GM12878 (cell line): ENCODE results near the gene RPL29. TPM values are rescaled to one million over a fixed set of nuclear protein-coding genes. Genes with fewer than 3 reads are reported as not detected.

Experiments used
- ATAC-seq: fragments of 200-7000 bp; cut with Tn5 transposase; 3 replicates; pipeline ENCODE4 v1.9.1; 2020; ENCODE audit warnings: mild to moderate bottlenecking, moderate library complexity
- BruUV-seq: library from RNA; stranded (reverse); fragments of 400-500 nt; replicated peaks from 2 replicates; lab custom pipeline; 2021; lab: Mats Ljungman, UMichigan
- CTCF ChIA-PET: fragments of 300-600 bp; sonication (Branson Sonifier 250); formaldehyde crosslinking; extraction: SDS; loops from one replicate; lab custom pipeline; 2021; ENCODE audit warnings: inconsistent platforms; lab: Yijun Ruan, JAX
- POLR2A ChIA-PET: fragments of 350-600 bp; formaldehyde crosslinking; extraction: SDS; loops from one replicate; lab custom pipeline; 2021; ENCODE audit warnings: inconsistent platforms; lab: Charles Lee
- RAD21 ChIA-PET: fragments of 300-600 bp; sonication (Branson Sonifier 250); formaldehyde crosslinking; loops from one replicate; lab custom pipeline; 2023; ENCODE audit warnings: antibody characterized with exemption; ENCODE audit not compliant: unreplicated experiment; lab: Charles Lee
- SMC1A ChIA-PET: fragments of 300-600 bp; sonication (Branson Sonifier 250); formaldehyde crosslinking; loops from one replicate; lab custom pipeline; 2023; ENCODE audit not compliant: unreplicated experiment, uncharacterized antibody; lab: Charles Lee
- DNase-seq: peaks from one replicate; pipeline ENCODE4 v3.0.0-alpha.2; 2011; ENCODE audit warnings: low read depth, low spot score
- FAIRE-seq: peaks from 3 replicates; lab custom pipeline; 2011; peaks lifted over from hg19 to GRCh38; lab: Jason Lieb, UNC
- H2AFZ ChIP-seq: 2 replicates; pipeline ENCODE4 v1.6.0; 2011; ENCODE audit warnings: low read depth, low read length, control low read depth; ENCODE audit not compliant: control insufficient read depth
- H3K27ac ChIP-seq: 2 replicates; pipeline ENCODE4 v1.5.1; 2011; ENCODE audit warnings: control low read depth; ENCODE audit not compliant: control insufficient read depth, insufficient read depth
- H3K27me3 ChIP-seq, 2 experiments: replicated peaks in 1 of 2; 2 replicates each; pipeline versions ENCODE4 v1.6.0 to v1.6.1; 2011; ENCODE audit warnings: low read length in 1 of 2; ENCODE audit not compliant: control insufficient read depth in 2 of 2, insufficient read depth in 2 of 2
- H3K36me3 ChIP-seq, 2 experiments: 2 replicates each; pipeline ENCODE4 v1.5.1; 2011; ENCODE audit warnings: low read length in 1 of 2; ENCODE audit not compliant: control insufficient read depth in 2 of 2, insufficient read depth in 2 of 2
- H3K4me1 ChIP-seq: 2 replicates; pipeline ENCODE4 v1.6.1; 2011; ENCODE audit warnings: mild to moderate bottlenecking, low read length, moderate library complexity, mixed read lengths; ENCODE audit not compliant: control insufficient read depth, insufficient read depth
- H3K4me2 ChIP-seq: 2 replicates; pipeline ENCODE4 v1.6.0; 2011; ENCODE audit warnings: control low read depth; ENCODE audit not compliant: control insufficient read depth, insufficient read depth
- H3K4me3 ChIP-seq: fragments of 200-600 bp; sonication (generic); 2 replicates; pipeline ENCODE4 v1.5.1; 2016
- H3K79me2 ChIP-seq: 2 replicates; pipeline ENCODE4 v1.6.0; 2011; ENCODE audit warnings: low read length; ENCODE audit not compliant: control insufficient read depth, insufficient read depth
- H3K9ac ChIP-seq: 2 replicates; pipeline ENCODE4 v1.8.0; 2011; ENCODE audit warnings: low read length, control low read depth, mixed read lengths; ENCODE audit not compliant: control insufficient read depth, insufficient read depth
- H3K9me3 ChIP-seq: replicated peaks from 3 replicates; pipeline ENCODE4 v1.5.1; 2011; ENCODE audit warnings: mild to moderate bottlenecking, low read length; ENCODE audit not compliant: control insufficient read depth, insufficient read depth
- H4K20me1 ChIP-seq: 2 replicates; pipeline ENCODE4 v1.6.0; 2011; ENCODE audit not compliant: control insufficient read depth, insufficient read depth
- ASH2L ChIP-seq: fragments of 300-600, 200-600 bp; sonication (generic); IDR thresholded peaks from 2 replicates; pipeline ENCODE4 v1.6.1; 2017; ENCODE audit warnings: low read depth, mild to moderate bottlenecking, borderline replicate concordance
- ATF7 ChIP-seq: fragments of 450-650 bp; IDR thresholded peaks from 2 replicates; pipeline ENCODE4 v1.6.1; 2016; ENCODE audit warnings: low read depth, mild to moderate bottlenecking
- CHD2 ChIP-seq: IDR thresholded peaks from 2 replicates; pipeline ENCODE4 v1.6.1; 2011; ENCODE audit warnings: low read depth, low read length, improper control_type of control experiment, borderline replicate concordance
- EED ChIP-seq: sonication (generic); IDR thresholded peaks from 2 replicates; pipeline ENCODE4 v1.6.1; 2016; ENCODE audit warnings: antibody characterized with exemption, low read depth
- MEF2A ChIP-seq: IDR thresholded peaks from 2 replicates; pipeline ENCODE4 v1.6.1; 2011; ENCODE audit warnings: low read depth, mild to moderate bottlenecking, low read length, moderate library complexity; ENCODE audit not compliant: insufficient read depth
- NBN ChIP-seq: fragments of 450-650 bp; IDR thresholded peaks from 2 replicates; pipeline ENCODE4 v1.6.1; 2016
- NFYA ChIP-seq: IDR thresholded peaks from 2 replicates; pipeline ENCODE4 v1.6.1; 2011; ENCODE audit warnings: low read depth, mild to moderate bottlenecking, low read length, improper control_type of control experiment, borderline replicate concordance
- NFYB ChIP-seq: IDR thresholded peaks from 2 replicates; pipeline ENCODE4 v1.6.1; 2011; ENCODE audit warnings: low read depth, mild to moderate bottlenecking, low read length, improper control_type of control experiment, moderate library complexity; ENCODE audit not compliant: insufficient read depth
- PAX5 ChIP-seq: IDR thresholded peaks from 2 replicates; pipeline ENCODE4 v1.6.1; 2011; ENCODE audit warnings: low read depth, low read length, borderline replicate concordance
- RAD21 ChIP-seq: IDR thresholded peaks from 2 replicates; pipeline ENCODE4 v1.6.1; 2011; ENCODE audit warnings: mild to moderate bottlenecking, low read depth, low read length, moderate library complexity; ENCODE audit not compliant: insufficient read depth
- RB1 ChIP-seq: fragments of 450-650 bp; formaldehyde crosslinking; IDR thresholded peaks from 2 replicates; pipeline ENCODE4 v1.6.1; 2017; ENCODE audit warnings: mild to moderate bottlenecking, borderline replicate concordance
- RELA ChIP-seq: fragments of 450-650 bp; IDR thresholded peaks from 2 replicates; pipeline ENCODE4 v1.8.0; 2014; ENCODE audit warnings: borderline replicate concordance; ENCODE audit not compliant: partially characterized antibody
- SRF ChIP-seq, 2 experiments: IDR thresholded peaks; 2 replicates each; pipeline ENCODE4 v1.6.1; 2011; ENCODE audit warnings: low read depth in 2 of 2, low read length in 2 of 2, mild to moderate bottlenecking in 1 of 2, moderate library complexity in 1 of 2
- STAT3 ChIP-seq: IDR thresholded peaks from 2 replicates; pipeline ENCODE4 v1.6.1; 2011; ENCODE audit warnings: low read depth, low read length, improper control_type of control experiment
- TCF12 ChIP-seq: IDR thresholded peaks from 2 replicates; pipeline ENCODE4 v1.6.1; 2011; ENCODE audit warnings: low read depth, mild to moderate bottlenecking, low read length
- WGBS: methylation state at CpG from one replicate; pipeline ENCODE4 v1.1.6; 2016; ENCODE audit warnings: low lambda C conversion rate; ENCODE audit not compliant: insufficient replicate concordance, insufficient coverage; ENCODE audit errors: missing lambda C conversion rate; 5-methylcytosine and 5-hydroxymethylcytosine counted together
- in situ Hi-C: fragments of 300-500 bp; cut with MboI; formaldehyde crosslinking; loops from 9 replicates; pipeline ENCODE4 v1.14.3; 2018; ENCODE audit warnings: mixed read lengths
- intact Hi-C: fragments of 100-400 bp; cut with micrococcal nuclease; formaldehyde crosslinking; loops from one replicate; pipeline ENCODE4 v1.14.2; 2022; ENCODE audit not compliant: unreplicated experiment
- polyA plus RNA-seq, 11 experiments: library from polyadenylated mRNA; depleted of rRNA in 4 of 11; unstranded in 6 of 11; stranded (reverse) in 5 of 11; fragments of >200 nt; fragmentation: Nextera tagmentation in 4 of 11; fragmentation: Illumina TruSeq in 1 of 11; extraction: Ambion mirVana in 4 of 11; extraction: Trizol in 1 of 11; gene quantifications; 1 replicate in 1 of 11; 2 replicates in 10 of 11; pipeline versions ENCODE4 v1.2.1 to v1.2.3, GENCODE V29; 2011 to 2016; ENCODE audit warnings: inconsistent platforms in 2 of 11, missing spikeins in 2 of 11, low read depth in 1 of 11
- total RNA-seq, 4 experiments: library from RNA; depleted of rRNA in 3 of 4; stranded (reverse); fragments of >200 nt in 3 of 4; fragmentation: Illumina TruSeq in 1 of 4; extraction: Trizol in 1 of 4; gene quantifications; 2 replicates each; pipeline versions ENCODE4 v1.2.1 to v1.2.3, GENCODE V29; 2013 to 2021
- TF ChIP-seq, protein P1 (sequence below): IDR thresholded peaks from 2 replicates; pipeline ENCODE4 v1.6.1; 2012; ENCODE audit warnings: low read depth, low read length, improper control_type of control experiment
- TF ChIP-seq, protein P2 (sequence below): fragments of 450-650 bp; IDR thresholded peaks from 2 replicates; pipeline ENCODE4 v1.6.1; 2017; ENCODE audit warnings: mild to moderate bottlenecking, low read depth, inconsistent platforms; ENCODE audit not compliant: poor library complexity, severe bottlenecking
- TF ChIP-seq, protein P3 (sequence below), 3 experiments: IDR thresholded peaks in 2 of 3; conservative IDR thresholded peaks in 1 of 3; 2 replicates each; pipeline ENCODE4 v1.5.1; 2011; ENCODE audit warnings: low read depth in 3 of 3, low read length in 3 of 3, mild to moderate bottlenecking in 3 of 3, control low read depth in 2 of 3, moderate library complexity in 2 of 3, inconsistent platforms in 1 of 3, mixed read lengths in 1 of 3; ENCODE audit not compliant: control insufficient read depth in 2 of 3, insufficient read depth in 1 of 3; ENCODE audit errors: extremely low read depth in 1 of 3
- TF ChIP-seq, protein P4 (sequence below): IDR thresholded peaks from 2 replicates; pipeline ENCODE4 v1.6.1; 2011; ENCODE audit warnings: low read depth, low read length, improper control_type of control experiment, borderline replicate concordance

RPL29 gene
- total and polyA plus RNA-seq, 10 of the 15 experiments (the other 5 are each of a cell fraction or from before 2014, with no cell fraction given): 1,053 to 2,477 (median 1,657) TPM

DNA sequence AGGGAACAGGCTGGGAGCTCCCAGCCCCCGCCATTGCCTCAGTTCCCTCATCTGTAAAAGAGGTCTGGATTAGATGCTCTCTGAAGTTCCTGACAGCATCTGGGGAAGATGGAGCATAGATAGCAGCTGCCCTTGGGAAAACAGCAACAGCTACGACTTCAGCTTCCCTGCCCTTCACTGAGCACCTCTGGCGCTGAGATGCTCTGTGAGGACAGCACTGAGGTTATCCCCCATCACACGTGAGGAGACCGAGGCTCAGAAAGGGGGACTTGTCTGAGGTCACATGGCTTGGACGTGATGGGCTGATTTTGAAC lies 11.1 kb upstream of the RPL29 start:
- SMC1A ChIA-PET: interaction anchor here (0.6 to 7.7 kb wide), 6 partner anchors 9 to 116 kb away, joined by 3 to 179 read pairs (median 4); partner anchors contain the start of gene DUSP7
- intact Hi-C loops: no loop called here
- no peaks in the 10 kb centered on the region for H3K9me3 ChIP-seq
- H3K79me2 ChIP-seq: no peaks in the 10 kb centered on the region
- no peak overlapping the region for H3K4me2 ChIP-seq
- POLR2A ChIA-PET: interaction anchor here (0.8 to 1.8 kb wide), 2 partner anchors 17 to 47 kb away, joined by 3 to 4 read pairs; no protein-coding TSS in a partner anchor
- peaks cover 7% of the 10 kb centered on the region for H3K4me1 ChIP-seq
- CTCF ChIA-PET: interaction anchor here (0.8 to 10.6 kb wide), 5 partner anchors 9 to 138 kb away, joined by 3 to 334 read pairs (median 4); partner anchors contain the start of gene DUSP7
- in situ Hi-C loops: no loop called here
- RAD21 ChIA-PET: interaction anchor here (1.0 to 8.5 kb wide), 5 partner anchors 30 to 115 kb away, joined by 3 to 165 read pairs (median 75); partner anchors contain the start of genes DUSP7, PARP3 and RRP9
- H4K20me1 ChIP-seq: no peaks in the 10 kb centered on the region
- DNase-seq (no peak), FAIRE-seq (no peak), ATAC-seq (no peak)
- no peak overlapping the region for H2AFZ ChIP-seq
- no peaks in the 10 kb centered on the region; a peak in 1 of 4 replicates for H3K27me3 ChIP-seq
- no peak overlapping the region for H3K9ac ChIP-seq
- no peak overlapping the region for H3K27ac ChIP-seq
- no TSS peak for BruUV-seq
- TF ChIP-seq STAT3: no peak
- TF ChIP-seq MEF2A: no peak
- TF ChIP-seq, protein P1, sequence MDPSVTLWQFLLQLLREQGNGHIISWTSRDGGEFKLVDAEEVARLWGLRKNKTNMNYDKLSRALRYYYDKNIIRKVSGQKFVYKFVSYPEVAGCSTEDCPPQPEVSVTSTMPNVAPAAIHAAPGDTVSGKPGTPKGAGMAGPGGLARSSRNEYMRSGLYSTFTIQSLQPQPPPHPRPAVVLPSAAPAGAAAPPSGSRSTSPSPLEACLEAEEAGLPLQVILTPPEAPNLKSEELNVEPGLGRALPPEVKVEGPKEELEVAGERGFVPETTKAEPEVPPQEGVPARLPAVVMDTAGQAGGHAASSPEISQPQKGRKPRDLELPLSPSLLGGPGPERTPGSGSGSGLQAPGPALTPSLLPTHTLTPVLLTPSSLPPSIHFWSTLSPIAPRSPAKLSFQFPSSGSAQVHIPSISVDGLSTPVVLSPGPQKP: no peak
- TF ChIP-seq NFYA: no peak
- no peak for TF ChIP-seq NFYB
- TF ChIP-seq, protein P2, sequence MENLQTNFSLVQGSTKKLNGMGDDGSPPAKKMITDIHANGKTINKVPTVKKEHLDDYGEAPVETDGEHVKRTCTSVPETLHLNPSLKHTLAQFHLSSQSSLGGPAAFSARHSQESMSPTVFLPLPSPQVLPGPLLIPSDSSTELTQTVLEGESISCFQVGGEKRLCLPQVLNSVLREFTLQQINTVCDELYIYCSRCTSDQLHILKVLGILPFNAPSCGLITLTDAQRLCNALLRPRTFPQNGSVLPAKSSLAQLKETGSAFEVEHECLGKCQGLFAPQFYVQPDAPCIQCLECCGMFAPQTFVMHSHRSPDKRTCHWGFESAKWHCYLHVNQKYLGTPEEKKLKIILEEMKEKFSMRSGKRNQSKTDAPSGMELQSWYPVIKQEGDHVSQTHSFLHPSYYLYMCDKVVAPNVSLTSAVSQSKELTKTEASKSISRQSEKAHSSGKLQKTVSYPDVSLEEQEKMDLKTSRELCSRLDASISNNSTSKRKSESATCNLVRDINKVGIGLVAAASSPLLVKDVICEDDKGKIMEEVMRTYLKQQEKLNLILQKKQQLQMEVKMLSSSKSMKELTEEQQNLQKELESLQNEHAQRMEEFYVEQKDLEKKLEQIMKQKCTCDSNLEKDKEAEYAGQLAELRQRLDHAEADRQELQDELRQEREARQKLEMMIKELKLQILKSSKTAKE: no peak
- TF ChIP-seq EED: no peak
- no peak for TF ChIP-seq PAX5
- TF ChIP-seq NBN: no peak
- TF ChIP-seq, protein P3, sequence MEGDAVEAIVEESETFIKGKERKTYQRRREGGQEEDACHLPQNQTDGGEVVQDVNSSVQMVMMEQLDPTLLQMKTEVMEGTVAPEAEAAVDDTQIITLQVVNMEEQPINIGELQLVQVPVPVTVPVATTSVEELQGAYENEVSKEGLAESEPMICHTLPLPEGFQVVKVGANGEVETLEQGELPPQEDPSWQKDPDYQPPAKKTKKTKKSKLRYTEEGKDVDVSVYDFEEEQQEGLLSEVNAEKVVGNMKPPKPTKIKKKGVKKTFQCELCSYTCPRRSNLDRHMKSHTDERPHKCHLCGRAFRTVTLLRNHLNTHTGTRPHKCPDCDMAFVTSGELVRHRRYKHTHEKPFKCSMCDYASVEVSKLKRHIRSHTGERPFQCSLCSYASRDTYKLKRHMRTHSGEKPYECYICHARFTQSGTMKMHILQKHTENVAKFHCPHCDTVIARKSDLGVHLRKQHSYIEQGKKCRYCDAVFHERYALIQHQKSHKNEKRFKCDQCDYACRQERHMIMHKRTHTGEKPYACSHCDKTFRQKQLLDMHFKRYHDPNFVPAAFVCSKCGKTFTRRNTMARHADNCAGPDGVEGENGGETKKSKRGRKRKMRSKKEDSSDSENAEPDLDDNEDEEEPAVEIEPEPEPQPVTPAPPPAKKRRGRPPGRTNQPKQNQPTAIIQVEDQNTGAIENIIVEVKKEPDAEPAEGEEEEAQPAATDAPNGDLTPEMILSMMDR (IDR thresholded peaks at IDR 0.05 in 2 of 3, conservative IDR thresholded peaks at IDR 0.05 in 1 of 3; ENCODE audit: control insufficient read depth in 2 of 3, extremely low read depth in 1 of 3, insufficient read depth in 1 of 3, low read depth in 3 of 3, low read length in 3 of 3): no peak
- TF ChIP-seq TCF12: no peak
- no peak for TF ChIP-seq CHD2
- TF ChIP-seq RB1: no peak
- no peak for TF ChIP-seq ATF7
- TF ChIP-seq, protein P4, sequence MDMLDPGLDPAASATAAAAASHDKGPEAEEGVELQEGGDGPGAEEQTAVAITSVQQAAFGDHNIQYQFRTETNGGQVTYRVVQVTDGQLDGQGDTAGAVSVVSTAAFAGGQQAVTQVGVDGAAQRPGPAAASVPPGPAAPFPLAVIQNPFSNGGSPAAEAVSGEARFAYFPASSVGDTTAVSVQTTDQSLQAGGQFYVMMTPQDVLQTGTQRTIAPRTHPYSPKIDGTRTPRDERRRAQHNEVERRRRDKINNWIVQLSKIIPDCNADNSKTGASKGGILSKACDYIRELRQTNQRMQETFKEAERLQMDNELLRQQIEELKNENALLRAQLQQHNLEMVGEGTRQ: no peak
- no peak for TF ChIP-seq SRF (IDR thresholded peaks at IDR 0.05; ENCODE audit: low read depth in 2 of 2, low read length in 2 of 2)
- no peak for TF ChIP-seq ASH2L
- TF ChIP-seq RAD21: no peak
- TF ChIP-seq RELA: no peak
- TF ChIP-seq, all 136 proteins: peak for 0
- WGBS: 30% methylated on average over 6 of the region's 6 CpGs
- Histone ChIP-seq H3K36me3 (no peaks in the 10 kb centered on the region), H3K4me3 (no peak overlapping the region)
